KMS-11 (cell line): Measurements from ENCODE around the gene NAGLU.
A peak's percentile ranks its signal among the peaks of the same experiment; 100 is the strongest.

Experiments
- H2AFZ ChIP-seq: fragments of 200-600 bp; sonication (generic); 2 replicates; pipeline ENCODE4 v1.6.1; 2016; ENCODE audit warnings: antibody characterized with exemption, mixed run types, low read depth
- H3K27ac ChIP-seq: fragments of 200-600 bp; sonication (generic); 2 replicates; pipeline ENCODE4 v1.6.1; 2016; ENCODE audit warnings: mild to moderate bottlenecking, mixed run types
- H3K27me3 ChIP-seq: fragments of 200-600 bp; sonication (generic); 2 replicates; pipeline ENCODE4 v1.6.1; 2017; ENCODE audit warnings: mild to moderate bottlenecking, low read depth, mixed run types, moderate library complexity; ENCODE audit not compliant: insufficient read depth
- H3K36me3 ChIP-seq: fragments of 200-600 bp; sonication (generic); 2 replicates; pipeline ENCODE4 v1.6.1; 2017; ENCODE audit warnings: mild to moderate bottlenecking, mixed run types; ENCODE audit not compliant: insufficient read depth
- H3K4me1 ChIP-seq: fragments of 200-600 bp; sonication (generic); 2 replicates; pipeline ENCODE4 v1.6.1; 2016; ENCODE audit warnings: mild to moderate bottlenecking, low read depth, mixed run types; ENCODE audit not compliant: poor library complexity, severe bottlenecking
- H3K4me2 ChIP-seq: fragments of 200-600 bp; sonication (generic); 2 replicates; pipeline ENCODE4 v1.7.0; 2016; ENCODE audit warnings: mild to moderate bottlenecking, mixed run types
- H3K4me3 ChIP-seq: fragments of 200-600 bp; sonication (generic); IDR thresholded peaks from 2 replicates; pipeline ENCODE4 v1.6.1; 2017; ENCODE audit warnings: low read depth, low read length, mixed read lengths; ENCODE audit not compliant: insufficient read depth
- H3K79me2 ChIP-seq: fragments of 200-600 bp; sonication (generic); 2 replicates; pipeline ENCODE4 v1.6.1; 2016; ENCODE audit warnings: low read depth, mixed run types; ENCODE audit not compliant: insufficient read depth
- H3K9ac ChIP-seq: fragments of 200-600 bp; sonication (generic); 2 replicates; pipeline ENCODE4 v1.6.1; 2016; ENCODE audit warnings: mild to moderate bottlenecking, mixed run types
- H4K20me1 ChIP-seq: fragments of 200-600 bp; sonication (generic); 2 replicates; pipeline ENCODE4 v1.6.1; 2016; ENCODE audit warnings: mild to moderate bottlenecking, mixed run types; ENCODE audit not compliant: insufficient read depth
- CTCF ChIP-seq: fragments of 200-600 bp; sonication (generic); conservative IDR thresholded peaks from 2 replicates; pipeline ENCODE4 v1.6.1; 2017; ENCODE audit warnings: low read depth, mild to moderate bottlenecking, antibody characterized with exemption, low read length, moderate library complexity, mixed read lengths

Gene NAGLU

GRCh38 chr17:42512733-42513251 is 23.2 kb upstream of the NAGLU start:
- Histone ChIP-seq H3K4me3 (no peak overlapping the region), H3K27ac (no peak overlapping the region), H3K79me2 (no peaks in the 10 kb centered on the region), H3K4me2 (no peak overlapping the region), H3K36me3 (no peaks in the 10 kb centered on the region), H2AFZ (no peak overlapping the region), H3K27me3 (no peaks in the 10 kb centered on the region), H3K4me1 (peaks cover 8% of the 10 kb centered on the region), H3K9ac (no peak overlapping the region), H4K20me1 (no peaks in the 10 kb centered on the region)
- no peak for TF ChIP-seq CTCF

GRCh38 chr17:42513686-42514085 is 22.4 kb upstream of the NAGLU start:
- H3K4me3 ChIP-seq = no peak overlapping the region
- no peaks in the 10 kb centered on the region for H3K79me2 ChIP-seq
- no peak overlapping the region for H3K4me2 ChIP-seq
- no peaks in the 10 kb centered on the region for H4K20me1 ChIP-seq
- no peak overlapping the region for H3K9ac ChIP-seq
- H2AFZ ChIP-seq = no peak overlapping the region
- no peak for TF ChIP-seq CTCF
- H3K27ac ChIP-seq = no peak overlapping the region
- peaks cover 16% of the 10 kb centered on the region for H3K4me1 ChIP-seq
- H3K27me3 ChIP-seq = no peaks in the 10 kb centered on the region
- no peaks in the 10 kb centered on the region for H3K36me3 ChIP-seq

- no peak overlapping the region for H3K4me3 ChIP-seq
- no peaks in the 10 kb centered on the region for H3K36me3 ChIP-seq
- H3K79me2 ChIP-seq = no peaks in the 10 kb centered on the region
- no peak for TF ChIP-seq CTCF
- peaks cover 20% of the 10 kb centered on the region for H3K4me1 ChIP-seq
- no peaks in the 10 kb centered on the region for H3K27me3 ChIP-seq
- no peaks in the 10 kb centered on the region for H4K20me1 ChIP-seq
- H2AFZ ChIP-seq = no peak overlapping the region
- no peak overlapping the region for H3K9ac ChIP-seq
- no peak overlapping the region for H3K4me2 ChIP-seq
- no peak overlapping the region for H3K27ac ChIP-seq
Observed at GRCh38 chr17:42514279-42514678, 21.8 kb upstream of the NAGLU start.

GRCh38 chr17:42514867-42515266 is 21.2 kb upstream of the NAGLU start:
- no peak overlapping the region for H3K4me3 ChIP-seq
- H4K20me1 ChIP-seq = no peaks in the 10 kb centered on the region
- H3K36me3 ChIP-seq = no peaks in the 10 kb centered on the region
- H3K27ac ChIP-seq = no peak overlapping the region
- peaks cover 20% of the 10 kb centered on the region for H3K4me1 ChIP-seq
- H2AFZ ChIP-seq = no peak overlapping the region
- H3K79me2 ChIP-seq = no peaks in the 10 kb centered on the region
- H3K4me2 ChIP-seq = no peak overlapping the region
- TF ChIP-seq CTCF = no peak
- no peaks in the 10 kb centered on the region for H3K27me3 ChIP-seq
- H3K9ac ChIP-seq = no peak overlapping the region

GRCh38 chr17:42517516-42517915 is 18.5 kb upstream of the NAGLU start:
- Histone ChIP-seq H2AFZ (no peak overlapping the region), H3K27ac (no peak overlapping the region), H3K27me3 (no peaks in the 10 kb centered on the region), H3K36me3 (no peaks in the 10 kb centered on the region), H3K4me3 (no peak overlapping the region), H3K9ac (no peak overlapping the region), H3K4me1 (peaks cover 20% of the 10 kb centered on the region), H3K4me2 (no peak overlapping the region), H3K79me2 (no peaks in the 10 kb centered on the region), H4K20me1 (no peaks in the 10 kb centered on the region)
- TF ChIP-seq CTCF = peak; percentile 98
